Measurements from ENCODE around the gene PDCD10. TPM values are rescaled to one million over a fixed set of nuclear protein-coding genes. Genes with fewer than 3 reads are reported as not detected.

The PDCD10 gene
- total and polyA plus RNA-seq, 2 donors (not counting 3 experiments of a cell fraction or from before 2014, with no cell fraction given), result 21.3 to 47.8 TPM

DNA sequence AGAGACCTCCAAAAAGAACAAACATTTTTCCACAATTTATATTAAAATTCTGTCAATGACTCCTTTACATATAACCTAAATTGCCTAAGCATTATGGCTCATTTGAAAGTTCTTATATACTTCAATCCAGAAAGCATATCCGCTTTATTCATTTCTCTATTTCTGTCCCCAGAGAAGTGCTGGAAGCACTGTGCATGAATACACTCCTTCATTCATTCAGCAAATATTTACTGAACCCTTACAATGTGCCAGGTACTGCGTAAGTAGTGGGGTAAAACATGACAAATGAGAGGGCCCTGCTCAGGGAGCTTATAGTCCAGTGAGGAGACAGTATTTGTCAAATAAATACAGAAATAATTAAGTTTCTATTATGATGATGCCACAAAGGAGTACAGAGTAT lies 3.3 kb downstream of the PDCD10 start:
- Histone ChIP-seq H3K4me1 (ENCODE audit: control insufficient read depth, extremely low read depth, insufficient read depth, low read length) (peaks cover 10% of the 10 kb centered on the region), H3K36me3 (ENCODE audit: control insufficient read depth in 2 of 2, extremely low read depth in 1 of 2, insufficient read depth in 2 of 2, low read length in 2 of 2) (no peaks in the 10 kb centered on the region), H3K27me3 (ENCODE audit: control insufficient read depth in 2 of 2, insufficient read depth in 2 of 2, low read length in 2 of 2) (no peaks in the 10 kb centered on the region), H3K4me2 (ENCODE audit: insufficient read depth, low read length) (no peak overlapping the region), H4K20me1 (replicated peaks; ENCODE audit: control insufficient read depth, extremely low read depth, insufficient read depth, low read length) (peaks cover 7% of the 10 kb centered on the region), H3K9ac (replicated peaks; ENCODE audit: extremely low read depth, insufficient read depth, low read length) (no peak overlapping the region), H3K9me1 (replicated peaks; ENCODE audit: control insufficient read depth, extremely low read depth, insufficient read depth, low read length) (no peaks in the 10 kb centered on the region), H3K27ac (ENCODE audit: insufficient read depth, low read depth, low read length) (no peak overlapping the region), H3K79me2 (ENCODE audit: control insufficient read depth, insufficient read depth, low read length) (peaks cover 80% of the 10 kb centered on the region), H2AFZ (ENCODE audit: low read depth, low read length) (no peak overlapping the region), H3K4me3 (replicated peaks in 1 of 3; ENCODE audit: insufficient read depth in 1 of 3, low read depth in 1 of 3, low read length in 3 of 3) (no peak overlapping the region), H3K9me3 (replicated peaks; ENCODE audit: control insufficient read depth, insufficient read depth, low read length) (no peaks in the 10 kb centered on the region)
- DNase-seq (ENCODE audit: low read depth, low spot score), result no peak
- BruUV-seq (replicated peaks), result no TSS peak
- intact Hi-C loops (cut with micrococcal nuclease), result no loop called here
- TF ChIP-seq GATA2 (IDR thresholded peaks at IDR 0.05; ENCODE audit: insufficient read depth, insufficient read length, low read depth, low read length), result no peak
- ChIA-PET POLR2A (no interaction called here), CTCF (no interaction called here)
- dilution Hi-C loops (cut with MboI; ENCODE audit: extremely low pct_ligation_motif_present, low sequenced_read_pairs), result no loop called here
- FAIRE-seq, result no peak

GRCh38 chr3:167729591-167729990 lies 5.1 kb downstream of the PDCD10 start:
- H3K4me1 ChIP-seq (ENCODE audit: control insufficient read depth, extremely low read depth, insufficient read depth, low read length), result peaks cover 10% of the 10 kb centered on the region
- no peaks in the 10 kb centered on the region for H3K9me1 ChIP-seq (replicated peaks; ENCODE audit: control insufficient read depth, extremely low read depth, insufficient read depth, low read length)
- no peak overlapping the region for H3K4me2 ChIP-seq (ENCODE audit: insufficient read depth, low read length)
- H4K20me1 ChIP-seq (replicated peaks; ENCODE audit: control insufficient read depth, extremely low read depth, insufficient read depth, low read length), result peaks cover 7% of the 10 kb centered on the region
- no peak overlapping the region for H3K27ac ChIP-seq (ENCODE audit: insufficient read depth, low read depth, low read length)
- H3K9me3 ChIP-seq (replicated peaks; ENCODE audit: control insufficient read depth, insufficient read depth, low read length), result no peaks in the 10 kb centered on the region
- H3K79me2 ChIP-seq (ENCODE audit: control insufficient read depth, insufficient read depth, low read length), result peaks cover 96% of the 10 kb centered on the region
- H3K36me3 ChIP-seq (ENCODE audit: control insufficient read depth in 2 of 2, extremely low read depth in 1 of 2, insufficient read depth in 2 of 2, low read length in 2 of 2), result no peaks in the 10 kb centered on the region
- no peaks in the 10 kb centered on the region for H3K27me3 ChIP-seq (ENCODE audit: control insufficient read depth in 2 of 2, insufficient read depth in 2 of 2, low read length in 2 of 2)
- TF ChIP-seq CTCF (IDR thresholded peaks at IDR 0.05; ENCODE audit: extremely low read depth in 1 of 2, insufficient read depth in 1 of 2, low read depth in 1 of 2, low read length in 2 of 2), result no peak
- TF ChIP-seq POLR2AphosphoS5 (IDR thresholded peaks at IDR 0.05; ENCODE audit: insufficient read depth, low read depth, low read length), result no peak
- no peak for TF ChIP-seq EZH2 (IDR thresholded peaks at IDR 0.05; ENCODE audit: borderline replicate concordance, low read depth, low read length, severe bottlenecking)
- TF ChIP-seq MYC (IDR thresholded peaks at IDR 0.05; ENCODE audit: low read depth, low read length), result no peak
- no peak for TF ChIP-seq POLR2A (IDR thresholded peaks at IDR 0.05; ENCODE audit: low read depth, low read length)
- no peak for TF ChIP-seq MAX (IDR thresholded peaks at IDR 0.05; ENCODE audit: insufficient read depth, insufficient read length)
- TF ChIP-seq FOS (IDR thresholded peaks at IDR 0.05; ENCODE audit: borderline replicate concordance, insufficient read depth, low read length), result no peak
- no peak for TF ChIP-seq JUN (IDR thresholded peaks at IDR 0.05; ENCODE audit: borderline replicate concordance, insufficient read depth, insufficient read length, low read depth)
- no peak for TF ChIP-seq GATA2 (IDR thresholded peaks at IDR 0.05; ENCODE audit: insufficient read depth, insufficient read length, low read depth, low read length)
- no peak for FAIRE-seq
- CTCF ChIA-PET, result interaction anchor here (0.8 to 1.1 kb wide), 3 partner anchors 11 to 350 kb away, joined by 3 to 4 read pairs (median 3); partner anchors contain the start of gene ZBBX
- no peak overlapping the region for H3K4me3 ChIP-seq (replicated peaks in 1 of 3; ENCODE audit: insufficient read depth in 1 of 3, low read depth in 1 of 3, low read length in 3 of 3)
- intact Hi-C loops (cut with micrococcal nuclease) (no loop called here), dilution Hi-C loops (cut with MboI; ENCODE audit: extremely low pct_ligation_motif_present, low sequenced_read_pairs) (no loop called here)
- no TSS peak for BruUV-seq (replicated peaks)
- DNase-seq (ENCODE audit: low read depth, low spot score), result no peak
- no peak overlapping the region for H3K9ac ChIP-seq (replicated peaks; ENCODE audit: extremely low read depth, insufficient read depth, low read length)
- POLR2A ChIA-PET, result no interaction called here
- no peak overlapping the region for H2AFZ ChIP-seq (ENCODE audit: low read depth, low read length)

Measured in endothelial cell of umbilical vein (primary cell).